ENCODE results near the gene PEX14.

DNA sequence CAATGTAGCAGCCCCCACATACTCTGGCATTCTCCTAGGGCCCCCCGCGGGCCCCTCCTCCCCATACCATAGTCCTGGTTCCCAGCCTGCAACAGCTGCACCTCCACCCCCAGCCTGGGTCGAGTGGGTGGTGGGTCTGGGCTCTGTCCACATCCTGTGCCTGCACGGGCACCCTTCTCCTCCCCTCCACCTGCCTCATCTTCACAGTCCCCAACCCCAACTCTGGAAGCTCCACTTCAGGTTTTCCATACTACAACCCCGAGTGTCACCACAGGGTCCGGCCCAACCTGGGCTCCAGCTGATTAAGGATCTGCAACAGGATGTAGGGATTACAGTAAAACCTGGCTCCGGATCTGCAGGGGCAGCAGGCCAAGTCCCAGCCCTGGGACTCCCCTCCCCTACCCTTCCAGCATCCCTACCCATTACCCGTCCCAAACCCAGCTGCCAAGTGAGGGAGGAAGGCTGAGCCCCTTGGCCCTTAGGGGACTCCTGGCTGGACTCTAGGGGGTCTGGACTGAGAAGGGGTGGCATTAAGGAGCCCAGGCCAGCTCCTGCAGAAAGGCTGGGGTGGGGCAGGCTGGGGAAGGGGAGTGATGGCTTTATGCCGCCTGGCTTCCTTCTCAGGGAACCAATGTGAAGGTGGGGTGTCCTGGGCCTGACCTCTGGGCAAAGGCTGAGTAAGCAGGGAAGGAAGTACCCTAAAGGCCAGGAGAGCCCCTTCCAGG lies 204.9 kb downstream of the PEX14 start:
- TF ChIP-seq, protein P1, sequence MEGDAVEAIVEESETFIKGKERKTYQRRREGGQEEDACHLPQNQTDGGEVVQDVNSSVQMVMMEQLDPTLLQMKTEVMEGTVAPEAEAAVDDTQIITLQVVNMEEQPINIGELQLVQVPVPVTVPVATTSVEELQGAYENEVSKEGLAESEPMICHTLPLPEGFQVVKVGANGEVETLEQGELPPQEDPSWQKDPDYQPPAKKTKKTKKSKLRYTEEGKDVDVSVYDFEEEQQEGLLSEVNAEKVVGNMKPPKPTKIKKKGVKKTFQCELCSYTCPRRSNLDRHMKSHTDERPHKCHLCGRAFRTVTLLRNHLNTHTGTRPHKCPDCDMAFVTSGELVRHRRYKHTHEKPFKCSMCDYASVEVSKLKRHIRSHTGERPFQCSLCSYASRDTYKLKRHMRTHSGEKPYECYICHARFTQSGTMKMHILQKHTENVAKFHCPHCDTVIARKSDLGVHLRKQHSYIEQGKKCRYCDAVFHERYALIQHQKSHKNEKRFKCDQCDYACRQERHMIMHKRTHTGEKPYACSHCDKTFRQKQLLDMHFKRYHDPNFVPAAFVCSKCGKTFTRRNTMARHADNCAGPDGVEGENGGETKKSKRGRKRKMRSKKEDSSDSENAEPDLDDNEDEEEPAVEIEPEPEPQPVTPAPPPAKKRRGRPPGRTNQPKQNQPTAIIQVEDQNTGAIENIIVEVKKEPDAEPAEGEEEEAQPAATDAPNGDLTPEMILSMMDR (IDR thresholded peaks at IDR 0.05; ENCODE audit: low read depth, low read length) = no peak
- TF ChIP-seq EZH2phosphoT487 (IDR thresholded peaks at IDR 0.05; ENCODE audit: low read depth) = no peak

Data from OCI-LY3 (cell line).